IPS-NIHi7 (cell line): ENCODE measurements around the gene PPP3CA.
"Not testable (repeated sequence)": the region's sequence is repeated elsewhere in the genome, so short reads cannot be mapped to it uniquely, and the experiment has no call there.

Source experiments
- DNase-seq: peaks from one replicate; pipeline ENCODE4 v3.0.0; 2012; ENCODE audit warnings: mixed read lengths; ENCODE audit errors: extremely low spot score

PPP3CA gene

DNA sequence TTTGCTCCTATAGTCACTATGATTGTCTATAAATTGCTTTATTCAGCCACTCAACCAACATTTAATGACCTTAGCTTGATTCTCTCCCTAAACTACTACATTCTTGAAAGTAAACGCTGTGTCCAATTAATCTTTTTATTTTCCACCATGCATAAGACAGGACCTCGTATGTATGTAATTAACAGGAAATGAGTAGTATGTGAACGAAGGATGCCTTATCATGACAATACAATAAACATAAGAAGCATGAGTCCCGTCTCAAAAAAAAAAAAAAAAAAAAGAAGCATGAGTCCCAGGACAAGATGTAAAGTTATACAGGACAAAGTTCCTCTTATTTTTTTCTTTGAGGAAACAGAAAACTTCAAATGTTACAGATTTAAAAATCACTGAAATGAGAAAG lies 92.5 kb downstream of the PPP3CA start:
- DNase-seq: no peak

DNA sequence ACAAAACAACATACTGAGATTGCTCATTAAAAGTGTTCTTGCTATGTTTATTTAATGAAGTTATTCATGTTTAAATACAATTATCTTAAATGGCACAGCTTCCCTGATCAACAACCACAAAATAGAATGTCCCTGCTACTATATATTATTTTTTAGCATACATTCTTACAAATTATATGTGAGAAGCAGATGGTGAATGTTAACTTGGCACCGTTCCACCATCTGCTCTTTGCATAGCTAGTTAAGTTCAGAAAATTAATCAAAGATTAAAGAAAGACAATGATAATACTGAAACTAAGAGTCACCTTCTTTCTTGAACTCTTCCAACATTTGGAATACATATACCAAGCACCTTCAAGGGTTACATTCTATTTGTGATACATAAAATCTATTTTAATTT lies 94.2 kb downstream of the PPP3CA start:
- DNase-seq: no peak

DNA sequence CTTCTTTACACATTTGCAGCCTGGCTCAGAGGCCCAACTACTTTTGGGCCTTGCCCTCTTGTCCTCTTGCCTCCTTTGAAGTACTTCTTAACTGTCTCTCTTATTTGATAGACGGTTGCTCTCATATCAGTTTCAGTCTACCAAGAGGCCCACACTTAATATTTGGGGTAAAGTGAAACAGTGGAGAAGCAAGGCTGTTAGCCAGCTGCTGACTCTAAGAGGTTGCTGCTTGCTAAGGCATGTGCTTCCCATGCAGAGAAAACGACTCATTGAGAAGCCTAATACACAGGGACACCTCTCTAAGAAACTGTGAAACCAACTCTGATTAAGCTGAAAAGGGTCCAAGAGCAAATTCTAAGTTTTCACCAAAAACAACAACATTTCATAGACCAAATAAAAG lies 94.6 kb downstream of the PPP3CA start:
- DNase-seq: peak; percentile 12

DNA sequence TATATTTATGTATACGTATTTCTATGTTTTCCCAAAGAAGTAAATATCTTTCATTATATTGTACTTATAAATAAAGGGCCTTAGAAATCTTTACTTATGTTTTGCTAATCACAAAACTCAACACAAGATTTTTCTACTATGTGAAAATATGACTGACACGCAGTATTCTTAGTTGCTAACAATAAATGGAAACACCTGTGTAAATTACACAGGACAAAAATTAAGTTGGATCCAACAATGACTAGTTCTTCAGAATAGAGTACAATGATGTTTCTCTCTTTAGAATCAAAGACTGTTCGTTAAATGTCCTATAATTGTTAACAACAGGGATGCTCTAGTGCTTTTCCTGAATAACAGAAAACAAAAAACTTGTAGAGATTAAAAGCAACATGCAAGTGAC lies 96.1 kb downstream of the PPP3CA start:
- DNase-seq: no peak

DNA sequence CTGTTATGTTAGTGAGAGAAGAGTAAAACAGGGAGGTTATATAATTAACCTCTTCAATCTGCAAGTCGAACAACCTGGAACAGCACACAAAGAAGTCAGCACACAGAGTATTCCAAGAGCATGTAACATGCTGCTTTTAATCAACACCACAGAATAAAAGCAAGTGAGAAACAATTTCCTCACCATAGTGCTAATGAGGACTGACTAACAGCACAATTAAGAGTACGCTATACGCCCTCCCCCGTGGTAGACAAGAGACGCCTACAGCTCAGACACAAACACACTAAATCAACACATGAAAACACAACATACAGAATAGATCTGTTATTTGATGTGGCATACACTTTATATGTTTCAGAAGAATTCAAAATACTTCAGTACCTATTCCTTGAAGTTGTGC lies 103.0 kb downstream of the PPP3CA start:
- no peak for DNase-seq

DNA sequence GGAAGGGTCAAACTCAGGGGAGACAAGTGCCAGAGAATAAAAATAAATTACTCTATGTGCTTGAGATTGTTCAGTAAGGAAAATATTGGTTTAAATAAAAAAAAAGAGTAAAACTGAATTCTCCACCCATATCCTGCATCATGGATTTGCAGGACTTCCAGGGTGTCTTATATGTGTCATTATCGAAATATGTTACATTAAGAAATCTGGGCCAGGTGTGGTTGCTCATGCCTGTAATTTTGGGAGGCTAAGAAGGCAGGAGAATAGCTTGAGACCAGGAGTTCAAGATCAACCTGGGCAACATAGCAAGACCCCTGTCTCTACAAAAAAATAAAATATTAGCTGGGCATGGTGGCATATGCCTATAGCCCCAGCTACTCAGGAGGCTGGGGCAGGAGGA lies 104.9 kb downstream of the PPP3CA start:
- no peak for DNase-seq

DNA sequence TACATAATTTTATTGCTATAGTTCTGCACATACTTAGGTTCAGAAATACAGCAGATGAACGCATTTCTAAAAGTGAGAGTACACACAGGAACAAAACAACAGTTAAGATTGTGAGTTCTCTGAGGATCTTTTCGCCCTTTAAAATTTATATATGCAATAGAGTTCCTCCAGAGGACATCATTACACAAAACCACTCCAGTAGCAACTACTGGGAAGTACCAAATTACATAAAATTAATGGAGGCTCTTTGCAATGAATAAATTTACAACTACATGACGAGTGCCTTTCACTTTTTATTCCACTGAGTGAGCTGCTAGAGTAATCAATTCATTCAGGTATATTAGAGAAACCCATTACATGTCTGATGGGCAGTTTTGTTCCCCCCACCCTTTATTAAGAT lies 107.2 kb downstream of the PPP3CA start:
- no peak for DNase-seq

DNA sequence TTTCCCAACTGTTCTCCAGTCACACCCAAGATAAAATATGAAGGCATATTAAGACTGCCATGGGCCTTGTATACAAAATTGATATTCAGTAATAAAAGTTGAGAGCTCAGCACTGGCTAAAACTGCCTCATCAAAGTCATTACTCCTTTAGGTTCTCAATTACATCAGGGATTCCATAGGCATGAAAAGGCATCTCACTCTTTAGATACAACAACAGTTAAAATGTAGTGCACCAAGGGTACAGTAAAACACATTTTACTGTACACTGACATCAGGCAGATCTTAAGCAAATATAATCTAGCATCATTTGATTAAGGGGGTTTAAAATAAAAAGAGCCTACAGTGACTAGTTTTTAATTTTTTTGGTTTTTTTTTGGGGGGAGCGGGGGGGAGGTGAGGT lies 107.7 kb downstream of the PPP3CA start:
- no peak for DNase-seq

DNA sequence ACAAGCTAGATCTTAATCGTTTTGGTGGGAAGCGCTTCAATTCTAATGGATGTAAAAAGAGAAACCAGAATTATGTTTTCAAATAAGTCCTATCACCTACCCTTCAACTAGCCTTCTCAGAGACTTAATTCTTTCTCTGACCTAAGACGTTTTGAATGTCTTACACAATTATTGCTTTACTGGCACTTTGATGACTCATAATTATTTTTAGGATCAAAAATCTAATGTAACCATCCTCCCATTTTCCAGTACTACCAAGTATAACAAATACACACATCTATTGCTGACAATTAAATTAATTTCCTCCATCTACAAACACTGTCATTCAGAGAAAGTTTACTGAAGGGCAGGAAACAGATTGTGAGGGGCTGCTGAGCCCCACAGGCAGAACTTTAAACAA lies 108.6 kb downstream of the PPP3CA start:
- no peak for DNase-seq

DNA sequence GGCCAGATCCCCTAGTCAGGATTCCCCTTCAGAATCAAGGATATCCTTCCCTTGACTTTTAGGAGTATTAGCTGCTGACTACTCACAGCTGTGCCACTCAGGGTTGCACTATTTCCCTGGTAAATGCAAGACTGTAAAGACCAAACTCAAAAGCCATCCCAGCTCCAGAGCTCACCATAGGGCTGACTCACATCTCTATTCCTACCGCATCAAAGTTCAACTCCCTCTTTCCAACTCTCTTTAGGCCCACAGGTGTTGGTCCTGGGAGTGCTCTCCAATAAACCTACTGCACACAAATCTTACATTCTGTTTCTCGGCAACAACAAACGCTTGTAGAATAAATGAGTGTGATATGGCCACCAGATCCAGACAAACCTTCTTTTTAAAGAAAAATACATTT lies 109.6 kb downstream of the PPP3CA start:
- no peak for DNase-seq

DNA sequence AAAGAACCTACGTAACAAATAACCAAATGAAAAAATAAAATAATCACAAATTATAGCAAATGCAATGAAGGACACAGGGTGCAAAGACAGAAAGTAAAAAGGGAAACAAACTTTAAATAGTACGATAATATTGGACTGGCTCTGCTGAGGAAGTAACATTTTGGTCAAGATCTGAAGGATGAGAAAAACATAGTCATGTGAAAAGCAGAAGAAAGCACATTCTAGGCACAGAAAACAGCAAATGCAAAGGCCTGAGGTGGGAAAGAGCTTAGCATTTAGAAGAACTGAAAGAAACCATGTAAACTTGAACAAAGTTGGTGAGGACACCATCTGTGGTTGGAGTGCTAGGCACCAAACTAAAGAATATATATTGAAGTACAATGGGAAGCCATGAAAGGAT lies 111.2 kb downstream of the PPP3CA start:
- DNase-seq: no peak

DNA sequence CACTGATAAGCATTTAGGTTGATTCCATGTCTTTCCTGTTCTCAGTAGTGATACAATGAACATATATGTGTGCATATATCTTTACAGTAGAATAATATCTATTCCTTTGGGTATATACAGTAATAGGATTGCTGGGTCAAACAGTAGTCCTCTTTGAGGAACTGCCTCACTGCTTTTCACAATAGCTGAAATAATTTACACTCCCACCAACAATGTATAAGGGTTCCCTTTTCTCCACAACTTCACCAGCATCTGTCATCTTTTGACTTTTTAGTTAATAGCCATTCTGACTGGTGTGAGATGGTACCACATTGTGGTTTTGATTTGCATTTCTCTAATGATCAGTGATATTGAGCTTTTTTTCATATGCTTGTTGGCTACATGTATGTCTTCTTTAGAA lies 113.2 kb downstream of the PPP3CA start:
- not testable (repeated sequence) for DNase-seq

DNA sequence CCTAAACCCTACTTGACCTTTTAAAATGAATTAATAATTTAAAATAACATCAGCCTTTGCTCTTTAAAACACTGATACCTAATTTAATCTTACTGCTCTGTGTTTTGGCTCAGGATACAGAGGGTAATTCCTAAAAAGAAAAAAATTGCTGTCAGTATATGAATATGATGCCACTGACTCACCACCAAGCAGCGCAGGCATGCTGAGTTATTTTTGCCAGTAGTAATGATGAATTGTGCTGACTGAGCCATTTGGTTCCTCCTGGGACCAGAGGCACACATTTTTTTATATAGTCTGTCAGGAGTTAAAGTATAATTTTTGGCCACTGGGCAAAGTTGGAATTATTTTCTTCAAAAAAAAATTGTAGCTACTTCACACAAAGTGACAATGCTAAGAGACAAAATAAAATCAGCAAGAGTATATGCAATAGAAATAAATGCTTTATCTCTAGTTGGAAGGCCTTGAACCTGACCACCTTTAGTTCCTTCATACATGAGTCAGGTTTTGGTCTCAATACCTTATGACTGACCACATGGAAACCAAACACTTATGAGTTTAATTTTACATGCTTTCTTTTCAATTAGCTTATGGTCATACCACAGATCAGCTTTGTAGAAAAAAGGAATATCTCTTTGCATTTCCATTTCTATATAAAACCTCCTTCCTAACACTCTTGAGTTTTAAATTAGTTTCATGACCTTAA lies 115.1 kb downstream of the PPP3CA start:
- DNase-seq: no peak

DNA sequence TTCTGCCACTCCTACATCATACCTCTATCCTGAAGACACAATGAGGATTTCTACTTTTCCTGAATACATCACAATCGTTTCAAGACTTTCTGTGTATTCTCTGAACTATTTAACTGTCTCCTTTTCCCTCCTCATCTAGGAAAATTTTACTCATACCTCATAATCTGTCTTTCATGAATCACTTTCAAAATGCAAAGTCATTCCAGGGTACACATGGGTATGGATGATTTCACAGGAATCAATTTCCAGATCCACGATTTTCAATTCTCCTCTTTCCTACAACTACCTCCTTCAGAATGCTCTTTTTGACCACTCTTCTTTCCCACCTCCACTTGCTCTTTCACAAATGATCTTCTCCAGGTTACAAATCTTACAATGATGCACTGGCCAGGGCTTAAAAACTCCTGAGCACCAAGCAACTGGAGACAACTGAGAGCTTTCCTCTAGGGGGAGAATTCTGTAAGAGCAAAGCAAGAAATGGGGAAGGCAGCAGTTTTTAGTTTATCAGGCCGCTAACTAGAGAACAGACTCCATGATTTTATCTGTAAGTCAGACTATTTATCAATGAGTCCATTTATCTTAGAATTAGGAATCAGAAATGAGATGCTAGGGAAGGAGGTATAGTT lies 116.4 kb downstream of the PPP3CA start:
- DNase-seq: peak; percentile 21

DNA sequence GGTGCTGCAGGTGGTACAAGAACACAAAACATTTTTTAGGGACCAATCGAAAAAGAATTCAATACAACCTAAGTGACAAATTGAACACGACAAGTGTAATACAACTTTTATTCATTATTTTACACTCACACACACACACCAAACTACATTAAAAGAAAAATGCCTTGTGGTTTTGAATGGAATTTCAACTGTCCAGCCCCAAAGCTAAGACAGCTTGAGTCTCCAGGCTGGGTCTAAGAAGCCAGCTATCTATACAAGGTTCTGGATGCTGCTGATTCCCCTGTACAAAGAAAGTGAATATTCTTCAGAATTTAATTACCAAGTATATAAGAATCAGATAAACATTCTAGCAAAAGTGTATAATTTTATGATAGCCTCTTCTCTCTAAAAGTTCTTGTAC lies 118.2 kb downstream of the PPP3CA start:
- DNase-seq: no peak

DNA sequence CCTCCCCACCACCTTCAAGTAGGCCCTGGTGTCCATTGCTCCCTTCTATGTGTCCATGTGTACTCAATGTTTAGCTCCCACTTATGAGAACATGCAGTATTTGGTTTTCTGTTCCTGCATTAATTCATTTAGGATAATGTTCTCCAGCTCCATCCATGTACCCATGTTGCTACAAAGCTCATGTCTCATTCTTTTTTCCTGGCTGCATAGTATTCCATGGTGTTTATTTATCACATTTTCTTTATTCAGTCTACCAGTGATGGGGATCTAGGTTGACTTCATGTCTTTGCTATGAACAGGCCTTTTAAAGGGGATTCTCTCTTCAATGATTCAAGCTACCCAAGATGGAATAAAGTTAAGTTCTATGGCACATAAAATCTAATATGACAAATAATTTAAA lies 119.6 kb downstream of the PPP3CA start:
- no peak for DNase-seq

DNA sequence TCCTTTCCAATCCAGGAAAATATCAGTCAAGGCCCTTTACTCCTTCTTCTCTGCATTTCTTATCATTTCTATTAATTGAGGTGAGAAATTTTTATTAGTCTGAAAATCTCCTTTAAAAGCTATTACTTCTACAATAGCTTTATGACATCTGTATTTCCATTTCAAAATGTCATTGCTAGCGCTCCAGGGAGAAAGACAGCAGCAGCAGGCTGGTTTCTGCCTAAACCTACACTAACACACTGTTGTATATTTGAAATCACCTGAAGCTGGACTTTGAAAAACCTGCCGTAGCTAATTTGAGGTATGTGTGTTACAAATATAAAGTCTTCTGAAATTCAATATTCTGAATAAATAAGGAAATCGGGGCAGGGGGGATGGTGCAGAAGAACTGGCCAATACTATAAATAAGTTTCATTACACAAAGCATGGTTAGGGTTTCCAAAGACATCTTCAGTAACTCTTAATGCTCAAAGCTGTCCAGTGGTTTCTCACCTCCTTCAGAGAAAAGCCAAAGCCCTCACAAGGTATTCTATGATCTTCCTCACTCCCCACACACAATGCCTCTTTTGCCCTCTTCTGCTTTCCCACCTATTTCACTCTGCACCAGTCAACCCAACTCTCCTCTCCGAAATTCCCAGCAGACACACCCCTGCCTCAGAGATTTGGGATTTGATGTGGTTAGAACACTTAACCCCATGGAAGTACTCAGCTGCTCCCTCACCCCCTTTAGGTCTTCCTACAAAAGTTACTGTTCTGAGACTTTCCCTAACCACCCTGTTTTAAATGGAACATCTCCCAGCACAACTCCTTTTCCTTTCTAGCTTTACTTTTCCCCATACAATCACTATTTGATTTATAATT lies 122.7 kb downstream of the PPP3CA start:
- no peak for DNase-seq

DNA sequence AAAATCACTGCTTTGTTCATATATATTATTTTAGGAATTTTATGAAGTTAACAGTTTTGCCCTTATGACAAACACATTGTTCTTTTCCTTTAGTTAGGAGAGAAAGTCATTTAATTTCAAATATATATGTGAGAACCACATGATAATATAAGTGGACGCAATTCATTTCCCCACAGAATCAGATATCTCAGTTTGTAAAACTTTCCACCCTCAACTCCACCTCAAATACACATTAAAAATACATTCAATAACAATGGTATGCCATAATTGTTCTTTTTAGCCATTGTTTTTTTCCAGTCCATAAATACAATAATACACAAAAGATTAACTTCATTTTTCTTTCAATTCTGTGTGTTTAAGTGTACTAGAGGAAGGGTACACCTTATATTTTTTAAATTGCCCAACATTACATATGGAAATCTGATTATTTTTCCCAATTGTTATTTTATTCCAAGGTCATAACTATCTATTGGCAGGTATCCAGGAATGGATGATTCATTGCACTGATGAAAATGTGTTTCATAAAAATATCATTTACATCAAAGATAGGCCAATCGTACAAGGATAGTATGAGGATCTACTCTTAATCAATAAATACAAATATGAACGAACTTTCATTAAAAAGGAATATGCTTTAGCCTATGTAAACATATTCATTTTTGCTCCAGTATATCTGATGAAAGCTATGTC lies 125.0 kb downstream of the PPP3CA start:
- no peak for DNase-seq

DNA sequence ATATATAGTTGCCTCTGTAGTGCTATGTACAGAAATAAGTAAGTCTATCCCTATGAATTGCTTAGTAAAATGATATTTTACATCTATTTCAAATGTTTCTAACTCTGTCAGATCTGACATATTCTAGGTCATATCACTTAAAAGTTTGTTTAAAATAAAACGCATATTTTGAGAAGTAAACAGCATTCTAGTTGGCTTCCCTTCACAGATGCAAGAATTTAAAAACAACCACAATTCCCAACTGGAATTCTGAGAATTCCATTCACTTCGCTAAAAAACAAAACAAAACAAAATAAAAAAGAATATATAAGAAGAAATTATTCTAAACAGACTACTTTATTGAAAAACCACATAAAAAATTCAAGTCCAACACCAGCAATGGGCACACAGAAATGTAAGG lies 126.0 kb downstream of the PPP3CA start:
- no peak for DNase-seq

DNA sequence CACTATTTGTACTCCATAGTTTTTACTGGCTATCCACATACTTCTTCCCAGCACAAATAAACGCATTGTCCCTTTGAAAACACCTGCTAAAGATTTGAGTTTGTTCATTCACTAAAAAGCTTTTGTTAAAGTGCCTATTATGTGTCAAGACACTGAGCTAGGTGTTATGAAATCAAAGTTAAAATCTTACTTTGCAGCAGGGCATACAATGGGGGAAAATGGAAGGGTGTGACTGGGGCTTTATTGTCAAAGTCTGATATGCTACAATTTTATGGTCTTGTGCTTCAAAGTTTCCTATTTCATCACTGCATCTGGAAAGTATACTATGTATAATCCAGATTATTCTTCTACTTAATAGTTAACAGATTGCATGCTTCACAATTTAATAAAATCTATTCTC lies 128.4 kb downstream of the PPP3CA start:
- no peak for DNase-seq

DNA sequence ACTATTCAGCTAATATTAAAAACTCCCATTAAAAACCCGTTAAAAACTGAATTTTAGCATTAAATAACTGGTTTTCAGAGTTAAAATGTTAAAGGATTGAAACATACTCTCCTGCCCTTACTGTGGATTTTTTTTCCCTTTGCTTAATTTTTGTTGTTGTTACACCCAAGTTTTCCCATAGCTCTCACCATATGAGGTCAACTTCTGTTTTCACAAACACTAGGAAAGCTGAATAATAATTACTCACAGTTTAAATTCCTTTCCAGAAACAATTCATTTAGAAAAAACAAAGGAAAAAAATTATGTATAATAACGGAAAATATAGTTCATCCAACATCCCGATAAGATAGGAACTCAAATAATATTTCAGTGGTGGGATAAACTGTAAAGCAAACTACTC lies 129.0 kb downstream of the PPP3CA start:
- no peak for DNase-seq

DNA sequence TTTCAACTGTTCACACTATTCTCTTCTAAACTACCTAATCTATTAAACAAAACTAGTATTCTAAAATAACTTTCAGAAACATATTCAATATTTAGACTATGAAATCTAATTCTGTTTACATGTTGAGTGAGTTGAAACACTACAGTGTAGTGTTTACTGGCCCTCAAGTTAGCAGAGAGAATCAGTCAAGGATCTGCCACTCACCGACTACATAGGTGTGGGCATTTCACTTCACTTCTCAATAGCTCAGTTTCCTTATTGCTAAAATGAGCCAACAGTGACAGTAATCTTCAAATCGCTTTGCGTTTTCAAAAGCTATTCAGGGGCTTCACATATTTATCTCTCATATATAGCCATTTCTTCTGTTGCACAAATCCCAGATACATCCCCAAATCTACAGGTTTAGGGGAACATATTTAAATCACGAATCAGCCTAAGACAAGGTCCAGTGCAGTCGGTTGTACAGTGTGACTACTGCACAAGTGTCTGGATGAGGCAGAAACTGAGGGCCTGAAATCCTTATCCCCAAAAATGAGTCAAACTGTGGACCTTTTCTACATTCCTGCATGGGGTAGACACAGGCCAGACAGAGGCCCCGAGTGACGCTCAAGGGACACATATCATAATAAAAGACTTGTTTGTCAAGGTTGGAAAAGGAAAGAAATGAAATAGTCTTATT lies 129.8 kb downstream of the PPP3CA start:
- DNase-seq: no peak
